ENCODE data around the gene RGR. TPM values are rescaled to one million over a fixed set of nuclear protein-coding genes. Genes with fewer than 3 reads are reported as not detected.
A peak's percentile ranks its signal among the peaks of the same experiment; 100 is the strongest.

Gene RGR
- total and polyA plus RNA-seq, 5 donors: 0.36 to 2.2 (median 0.64) TPM; not detected in 1

- no peak for DNase-seq
- Histone ChIP-seq H3K27ac (ENCODE audit: low read length) (no peak overlapping the region), H3K4me1 (ENCODE audit: control insufficient read depth, insufficient read depth, low read length) (no peaks in the 10 kb centered on the region), H3K9me3 (ENCODE audit: control insufficient read depth, low read length) (no peaks in the 10 kb centered on the region), H3K27me3 (ENCODE audit: control insufficient read depth, insufficient read depth) (no peaks in the 10 kb centered on the region), H3K4me3 (ENCODE audit: low read length) (no peak overlapping the region)
- ATAC-seq: no peak
- intact Hi-C loops (cut with DNase I): no loop called here
- WGBS: 86% methylated on average over 8 of the region's 8 CpGs
Measured at GRCh38 chr10:84221916-84222315, 22.9 kb upstream of the RGR start.

- no peak for DNase-seq
- Histone ChIP-seq H3K27me3 (ENCODE audit: control insufficient read depth, insufficient read depth) (no peaks in the 10 kb centered on the region), H3K4me3 (ENCODE audit: low read length) (no peak overlapping the region), H3K4me1 (ENCODE audit: control insufficient read depth, insufficient read depth, low read length) (no peaks in the 10 kb centered on the region), H3K9me3 (ENCODE audit: control insufficient read depth, low read length) (no peaks in the 10 kb centered on the region), H3K27ac (ENCODE audit: low read length) (no peak overlapping the region)
- WGBS: 49% methylated on average over 6 of the region's 6 CpGs
- intact Hi-C loops (cut with DNase I): no loop called here
- ATAC-seq: no peak
Measured at GRCh38 chr10:84224411-84225028, 20.3 kb upstream of the RGR start.

- ATAC-seq (no peak), DNase-seq (no peak)
- H3K9me3 ChIP-seq (ENCODE audit: control insufficient read depth, low read length): no peaks in the 10 kb centered on the region
- no peaks in the 10 kb centered on the region for H3K27me3 ChIP-seq (ENCODE audit: control insufficient read depth, insufficient read depth)
- intact Hi-C loops (cut with DNase I): no loop called here
- H3K4me3 ChIP-seq (ENCODE audit: low read length): no peak within 1 kb of the TSS
- H3K4me1 ChIP-seq (ENCODE audit: control insufficient read depth, insufficient read depth, low read length): no peaks in the 10 kb centered on the region
- no peak within 1 kb of the TSS for H3K27ac ChIP-seq (ENCODE audit: low read length)
- 65% methylated on average over 6 of the region's 6 CpGs for WGBS
Measured at GRCh38 chr10:84225427-84226173, 19.3 kb upstream of the RGR start, which contains the start of gene LRIT2. Gene LRIT2 (minus strand): TSS chr10:84225544. CDS start chr10:84225520, 24 bp downstream.

- H3K4me1 ChIP-seq (ENCODE audit: control insufficient read depth, insufficient read depth, low read length): no peaks in the 10 kb centered on the region
- H3K4me3 ChIP-seq (ENCODE audit: low read length): no peak overlapping the region
- H3K27ac ChIP-seq (ENCODE audit: low read length): no peak overlapping the region
- 70% methylated on average over 3 of the region's 3 CpGs for WGBS
- DNase-seq: no peak
- H3K9me3 ChIP-seq (ENCODE audit: control insufficient read depth, low read length): no peaks in the 10 kb centered on the region
- intact Hi-C loops (cut with DNase I): no loop called here
- no peak for ATAC-seq
- no peaks in the 10 kb centered on the region for H3K27me3 ChIP-seq (ENCODE audit: control insufficient read depth, insufficient read depth)
Measured at GRCh38 chr10:84226616-84227015, 18.2 kb upstream of the RGR start.

- no peaks in the 10 kb centered on the region for H3K4me1 ChIP-seq (ENCODE audit: control insufficient read depth, insufficient read depth, low read length)
- no peak overlapping the region for H3K27ac ChIP-seq (ENCODE audit: low read length)
- H3K27me3 ChIP-seq (ENCODE audit: control insufficient read depth, insufficient read depth): no peaks in the 10 kb centered on the region
- intact Hi-C loops (cut with DNase I): no loop called here
- WGBS: 61% methylated on average over 4 of the region's 4 CpGs
- no peaks in the 10 kb centered on the region for H3K9me3 ChIP-seq (ENCODE audit: control insufficient read depth, low read length)
- ATAC-seq (no peak), DNase-seq (no peak)
- no peak overlapping the region for H3K4me3 ChIP-seq (ENCODE audit: low read length)
Measured at GRCh38 chr10:84227810-84228209, 17.0 kb upstream of the RGR start.

GRCh38 chr10:84230359-84230758 is 14.5 kb upstream of the RGR start:
- WGBS: 71% methylated on average over 1 of the region's 1 CpG
- no peaks in the 10 kb centered on the region for H3K9me3 ChIP-seq (ENCODE audit: control insufficient read depth, low read length)
- no peaks in the 10 kb centered on the region for H3K4me1 ChIP-seq (ENCODE audit: control insufficient read depth, insufficient read depth, low read length)
- H3K27me3 ChIP-seq (ENCODE audit: control insufficient read depth, insufficient read depth): no peaks in the 10 kb centered on the region
- no peak overlapping the region for H3K27ac ChIP-seq (ENCODE audit: low read length)
- no peak for DNase-seq
- peak in 1 of 2 donors; percentile 43 for ATAC-seq
- no peak overlapping the region for H3K4me3 ChIP-seq (ENCODE audit: low read length)
- intact Hi-C loops (cut with DNase I): no loop called here

- H3K27ac ChIP-seq (ENCODE audit: low read length): no peak overlapping the region
- WGBS: 84% methylated on average over 10 of the region's 10 CpGs
- ATAC-seq (no peak), DNase-seq (no peak)
- H3K4me1 ChIP-seq (ENCODE audit: control insufficient read depth, insufficient read depth, low read length): no peaks in the 10 kb centered on the region
- no peak overlapping the region for H3K4me3 ChIP-seq (ENCODE audit: low read length)
- no peaks in the 10 kb centered on the region for H3K27me3 ChIP-seq (ENCODE audit: control insufficient read depth, insufficient read depth)
- intact Hi-C loops (cut with DNase I): no loop called here
- no peaks in the 10 kb centered on the region for H3K9me3 ChIP-seq (ENCODE audit: control insufficient read depth, low read length)
Measured at GRCh38 chr10:84232376-84232775, 12.5 kb upstream of the RGR start.

- Histone ChIP-seq H3K9me3 (ENCODE audit: control insufficient read depth, low read length) (no peaks in the 10 kb centered on the region), H3K4me3 (ENCODE audit: low read length) (no peak overlapping the region), H3K27ac (ENCODE audit: low read length) (no peak overlapping the region), H3K4me1 (ENCODE audit: control insufficient read depth, insufficient read depth, low read length) (no peaks in the 10 kb centered on the region), H3K27me3 (ENCODE audit: control insufficient read depth, insufficient read depth) (no peaks in the 10 kb centered on the region)
- intact Hi-C loops (cut with DNase I): no loop called here
- ATAC-seq (no peak), DNase-seq (no peak)
- 77% methylated on average over 4 of the region's 4 CpGs for WGBS
Measured at GRCh38 chr10:84233940-84234339, 10.9 kb upstream of the RGR start.

GRCh38 chr10:84234479-84234878 is 10.4 kb upstream of the RGR start:
- Histone ChIP-seq H3K4me3 (ENCODE audit: low read length) (no peak overlapping the region), H3K27me3 (ENCODE audit: control insufficient read depth, insufficient read depth) (no peaks in the 10 kb centered on the region), H3K9me3 (ENCODE audit: control insufficient read depth, low read length) (no peaks in the 10 kb centered on the region), H3K27ac (ENCODE audit: low read length) (no peak overlapping the region), H3K4me1 (ENCODE audit: control insufficient read depth, insufficient read depth, low read length) (no peaks in the 10 kb centered on the region)
- intact Hi-C loops (cut with DNase I): no loop called here
- WGBS: 76% methylated on average over 4 of the region's 4 CpGs
- ATAC-seq (no peak), DNase-seq (no peak)

- Histone ChIP-seq H3K9me3 (ENCODE audit: control insufficient read depth, low read length) (no peaks in the 10 kb centered on the region), H3K4me1 (ENCODE audit: control insufficient read depth, insufficient read depth, low read length) (no peaks in the 10 kb centered on the region), H3K27me3 (ENCODE audit: control insufficient read depth, insufficient read depth) (no peaks in the 10 kb centered on the region), H3K4me3 (ENCODE audit: low read length) (no peak overlapping the region), H3K27ac (ENCODE audit: low read length) (no peak overlapping the region)
- no peak for ATAC-seq
- WGBS: 78% methylated on average over 4 of the region's 4 CpGs
- DNase-seq: no peak
- intact Hi-C loops (cut with DNase I): no loop called here
Measured at GRCh38 chr10:84235096-84235495, 9.8 kb upstream of the RGR start.

- Histone ChIP-seq H3K27ac (ENCODE audit: low read length) (no peak overlapping the region), H3K27me3 (ENCODE audit: control insufficient read depth, insufficient read depth) (no peaks in the 10 kb centered on the region), H3K9me3 (ENCODE audit: control insufficient read depth, low read length) (no peaks in the 10 kb centered on the region), H3K4me3 (ENCODE audit: low read length) (no peak overlapping the region), H3K4me1 (ENCODE audit: control insufficient read depth, insufficient read depth, low read length) (no peaks in the 10 kb centered on the region)
- WGBS: 75% methylated on average over 6 of the region's 6 CpGs
- ATAC-seq: peak in 1 of 2 donors; percentile 20
- intact Hi-C loops (cut with DNase I): no loop called here
- no peak for DNase-seq
Measured at GRCh38 chr10:84236807-84237198, 8.1 kb upstream of the RGR start.

Data from right cardiac atrium (tissue), 5 donors.